Measurements from ENCODE around the gene DCST1. TPM values are rescaled to one million over a fixed set of nuclear protein-coding genes. Genes with fewer than 3 reads are reported as not detected.

The DCST1 gene
- total RNA-seq, 1 experiment from 2014 or later, result 0.32 TPM

- Histone ChIP-seq H3K36me3 (ENCODE audit: control insufficient read depth in 1 of 2, insufficient read depth in 2 of 2, low read length in 2 of 2) (peaks cover 11 to 16% of the 10 kb centered on the region in 2 experiments; a peak in 3 of 4 replicates), H3K4me1 (ENCODE audit: control insufficient read depth in 1 of 2, insufficient read depth in 2 of 2, low read length in 2 of 2) (peaks cover 21 to 35% of the 10 kb centered on the region in 2 experiments), H3K9me2 (ENCODE audit: insufficient read depth) (no peaks in the 10 kb centered on the region), H2AFZ (ENCODE audit: low read depth, low read length, poor library complexity, severe bottlenecking) (no peak overlapping the region), H3K4me2 (ENCODE audit: low read length) (peak overlapping the region; percentile 95), H3K27me3 (ENCODE audit: insufficient read depth, low read length) (no peaks in the 10 kb centered on the region), H3K79me2 (ENCODE audit: insufficient read depth, low read length) (0 out of 2 replicates have a peak, but pooled peaks cover 5% of the 10 kb centered on the region), H3K4me3 (replicated peaks in 1 of 2; ENCODE audit: low read depth in 1 of 2, low read length in 2 of 2) (peak overlapping the region; percentile 77 to 84), H3K9me3 (ENCODE audit: control insufficient read depth in 1 of 2, insufficient read depth in 1 of 2, low read depth in 1 of 2, low read length in 2 of 2) (no peaks in the 10 kb centered on the region), H3K27ac (ENCODE audit: low read depth, low read length) (peak overlapping the region; percentile 93), H3K9ac (ENCODE audit: low read length) (peak overlapping the region; percentile 72; the same call in 1 of the 2 replicates), H4K20me1 (ENCODE audit: insufficient read depth) (no peaks in the 10 kb centered on the region)
- BruUV-seq (replicated peaks), result no TSS peak
- POLR2A ChIA-PET, result interaction anchor here (1.4 kb wide), 1 partner anchor 18 kb away, joined by 5 read pairs; no protein-coding TSS in a partner anchor
- ATAC-seq, result peak; percentile 48
- RAD21 ChIA-PET (ENCODE audit: low non-redundant PET in 1 of 2, low total read pairs in 2 of 2, uncharacterized antibody in 2 of 2, unreplicated experiment in 2 of 2), result interaction anchor here in 1 of 2 experiments (2.3 kb wide), 1 partner anchor 22 kb away, joined by 9 read pairs; no protein-coding TSS in a partner anchor
- DNase-seq (ENCODE audit: low read depth, low spot score), result no peak
- no peak for TF ChIP-seq REST (IDR thresholded peaks at IDR 0.05; ENCODE audit: low read depth)
- peak; percentile 95 for TF ChIP-seq RAD21 (IDR thresholded peaks at IDR 0.05; ENCODE audit: low read depth)
- TF ChIP-seq CTCF (IDR thresholded peaks at IDR 0.05 in 2 of 3, conservative IDR thresholded peaks at IDR 0.05 in 1 of 3; ENCODE audit: borderline replicate concordance in 1 of 3, insufficient read depth in 1 of 3, low read depth in 2 of 3, low read length in 2 of 3), result peak; percentile 76 to 93 (median 87)
- TF ChIP-seq CBX3 (IDR thresholded peaks at IDR 0.05; ENCODE audit: low read depth), result no peak
- 0 out of 2 replicates have a peak, but pooled peaks have one; percentile 11 for TF ChIP-seq POLR2AphosphoS5 (IDR thresholded peaks at IDR 0.05; ENCODE audit: low read depth, low read length)
- CTCF ChIA-PET, result interaction anchor here (1.0 to 6.7 kb wide), 5 partner anchors 12 to 105 kb away, joined by 3 to 44 read pairs (median 5); partner anchors contain the start of genes ADAM15 and EFNA3
- intact Hi-C loops (cut with micrococcal nuclease), result loop anchor here (1.0 to 5.0 kb wide), 4 partner anchors 21 to 506 kb away; partner anchors contain the start of genes CKS1B, SHC1 and UBE2Q1
Observed at GRCh38 chr1:155062702-155063411, 29.2 kb downstream of the DCST1 start.
